WERI-Rb-1 (cell line): Measurements from ENCODE around the gene TMSB4X.

Source experiments
- DNase-seq: peaks from one replicate; pipeline ENCODE4 v3.0.0-alpha.2; 2020
- H3K27ac ChIP-seq: fragments of 250-450 bp; sonication (Bioruptor Pico); 2 replicates; pipeline ENCODE4 v1.5.1; 2020; ENCODE audit warnings: mild to moderate bottlenecking, moderate library complexity
- H3K27me3 ChIP-seq: fragments of 250-450 bp; sonication (Bioruptor Pico); 2 replicates; pipeline ENCODE4 v1.5.1; 2021; ENCODE audit warnings: mild to moderate bottlenecking, low read depth, moderate library complexity; ENCODE audit not compliant: insufficient read depth, severe bottlenecking
- H3K36me3 ChIP-seq: fragments of 250-450 bp; sonication (Bioruptor Pico); 2 replicates; pipeline ENCODE4 v1.5.1; 2020; ENCODE audit warnings: mild to moderate bottlenecking, moderate library complexity
- H3K4me3 ChIP-seq: 2 replicates; pipeline ENCODE4 v1.5.1; 2011; ENCODE audit warnings: low read depth, mild to moderate bottlenecking, control low read depth, low read length
- H3K9me3 ChIP-seq: fragments of 250-450 bp; sonication (Bioruptor Pico); 2 replicates; pipeline ENCODE4 v1.5.1; 2021; ENCODE audit warnings: mild to moderate bottlenecking, moderate library complexity; ENCODE audit not compliant: severe bottlenecking
- TF ChIP-seq, protein P1 (sequence below): IDR thresholded peaks from 2 replicates; pipeline ENCODE4 v1.5.1; 2011; ENCODE audit warnings: low read depth, mild to moderate bottlenecking, control low read depth, inconsistent platforms, low read length

Gene TMSB4X

GRCh38 chrX:12989461-12989860, 14.6 kb downstream of the TMSB4X start:
- TF ChIP-seq, protein P1, sequence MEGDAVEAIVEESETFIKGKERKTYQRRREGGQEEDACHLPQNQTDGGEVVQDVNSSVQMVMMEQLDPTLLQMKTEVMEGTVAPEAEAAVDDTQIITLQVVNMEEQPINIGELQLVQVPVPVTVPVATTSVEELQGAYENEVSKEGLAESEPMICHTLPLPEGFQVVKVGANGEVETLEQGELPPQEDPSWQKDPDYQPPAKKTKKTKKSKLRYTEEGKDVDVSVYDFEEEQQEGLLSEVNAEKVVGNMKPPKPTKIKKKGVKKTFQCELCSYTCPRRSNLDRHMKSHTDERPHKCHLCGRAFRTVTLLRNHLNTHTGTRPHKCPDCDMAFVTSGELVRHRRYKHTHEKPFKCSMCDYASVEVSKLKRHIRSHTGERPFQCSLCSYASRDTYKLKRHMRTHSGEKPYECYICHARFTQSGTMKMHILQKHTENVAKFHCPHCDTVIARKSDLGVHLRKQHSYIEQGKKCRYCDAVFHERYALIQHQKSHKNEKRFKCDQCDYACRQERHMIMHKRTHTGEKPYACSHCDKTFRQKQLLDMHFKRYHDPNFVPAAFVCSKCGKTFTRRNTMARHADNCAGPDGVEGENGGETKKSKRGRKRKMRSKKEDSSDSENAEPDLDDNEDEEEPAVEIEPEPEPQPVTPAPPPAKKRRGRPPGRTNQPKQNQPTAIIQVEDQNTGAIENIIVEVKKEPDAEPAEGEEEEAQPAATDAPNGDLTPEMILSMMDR, result no peak
- Histone ChIP-seq H3K27ac (no peak overlapping the region), H3K36me3 (no peaks in the 10 kb centered on the region), H3K27me3 (no peaks in the 10 kb centered on the region), H3K9me3 (no peaks in the 10 kb centered on the region), H3K4me3 (no peak overlapping the region)
- no peak for DNase-seq

GRCh38 chrX:12991575-12991974, 16.7 kb downstream of the TMSB4X start:
- Histone ChIP-seq H3K36me3 (no peaks in the 10 kb centered on the region), H3K4me3 (no peak overlapping the region), H3K9me3 (no peaks in the 10 kb centered on the region), H3K27me3 (no peaks in the 10 kb centered on the region), H3K27ac (no peak overlapping the region)
- no peak for DNase-seq
- TF ChIP-seq, protein P1, result no peak

DNA sequence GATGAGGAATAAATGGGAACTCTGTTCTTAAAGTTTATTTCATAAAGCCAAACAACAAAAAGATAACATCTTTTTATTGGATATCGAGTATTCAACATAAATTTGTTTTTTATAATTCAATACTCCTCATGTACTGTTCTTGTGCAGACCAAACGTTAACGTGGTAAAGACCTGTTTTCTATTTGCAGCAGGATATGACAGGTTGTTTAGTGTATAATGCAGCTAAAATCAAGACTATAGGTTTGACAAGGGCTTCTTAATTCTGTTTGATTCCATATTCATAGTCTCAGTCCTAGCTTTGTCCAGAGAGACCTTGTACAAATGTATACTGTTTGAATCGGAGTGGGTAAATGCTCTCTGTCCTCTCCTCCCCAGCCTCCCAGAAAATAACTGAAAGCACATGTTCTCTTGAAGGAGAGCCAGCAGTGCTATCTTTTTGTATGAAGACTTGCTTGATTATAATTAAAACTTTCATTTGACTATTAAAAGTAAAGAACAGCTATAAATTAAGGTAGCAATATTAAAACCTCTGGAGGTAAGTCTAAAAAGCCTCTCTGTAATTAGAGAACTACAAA, 17.7 kb downstream of the TMSB4X start:
- TF ChIP-seq, protein P1, result no peak
- DNase-seq, result no peak
- H3K27me3 ChIP-seq, result no peaks in the 10 kb centered on the region
- H3K27ac ChIP-seq, result no peak overlapping the region
- no peaks in the 10 kb centered on the region for H3K36me3 ChIP-seq
- no peaks in the 10 kb centered on the region for H3K9me3 ChIP-seq
- H3K4me3 ChIP-seq, result no peak overlapping the region

DNA sequence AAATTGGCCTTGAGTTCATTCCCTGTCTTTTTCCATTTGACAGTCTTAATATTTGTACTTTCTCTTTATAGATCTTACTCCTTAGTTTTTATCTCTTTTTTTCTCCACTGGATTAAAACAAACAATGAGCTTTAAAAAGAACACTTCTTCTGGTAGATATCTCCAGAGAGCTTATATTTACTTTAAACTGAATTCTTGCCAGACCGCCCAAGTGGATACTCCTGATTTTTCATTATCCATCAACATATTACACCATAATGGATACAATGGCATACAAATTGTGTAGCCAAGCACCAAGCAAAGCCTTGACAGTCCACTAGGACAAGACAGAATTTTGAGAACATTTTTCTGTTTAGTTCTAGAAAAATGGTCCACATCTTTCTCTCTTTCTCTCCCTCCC, 18.9 kb downstream of the TMSB4X start:
- TF ChIP-seq, protein P1, result no peak
- Histone ChIP-seq H3K9me3 (no peaks in the 10 kb centered on the region), H3K27ac (no peak overlapping the region), H3K4me3 (no peak overlapping the region), H3K27me3 (no peaks in the 10 kb centered on the region), H3K36me3 (no peaks in the 10 kb centered on the region)
- no peak for DNase-seq

- Histone ChIP-seq H3K27ac (no peak overlapping the region), H3K27me3 (no peaks in the 10 kb centered on the region), H3K36me3 (no peaks in the 10 kb centered on the region), H3K9me3 (no peaks in the 10 kb centered on the region), H3K4me3 (no peak overlapping the region)
- TF ChIP-seq, protein P1, result no peak
- no peak for DNase-seq
These were observed 19.4 kb downstream of the TMSB4X start for GRCh38 chrX:12994321-12994720.

- Histone ChIP-seq H3K27me3 (no peaks in the 10 kb centered on the region), H3K36me3 (no peaks in the 10 kb centered on the region), H3K4me3 (no peak overlapping the region), H3K9me3 (no peaks in the 10 kb centered on the region), H3K27ac (no peak overlapping the region)
- no peak for DNase-seq
- TF ChIP-seq, protein P1, result no peak
These were observed 22.1 kb downstream of the TMSB4X start for GRCh38 chrX:12996934-12997435.
